Right atrium auricular region (tissue), 2 donors: ENCODE data around the gene CACNA1A. TPM values are rescaled to one million over a fixed set of nuclear protein-coding genes. Genes with fewer than 3 reads are reported as not detected.

Experiments
- DNase-seq: peaks from one replicate; pipeline ENCODE4 v3.0.0-alpha.2; 2019; ENCODE audit warnings: low spot score
- H3K27ac ChIP-seq, 2 donors: fragments of 200-600 bp; sonication (generic); 1 replicate in 1 of 2; 2 replicates in 1 of 2; pipeline ENCODE4 v1.5.1; 2016 to 2019
- H3K27me3 ChIP-seq, 2 donors: fragments of 200-600 bp; sonication (generic); one replicate each; pipeline versions ENCODE4 v1.5.1 to v1.6.0; 2017 to 2019
- H3K36me3 ChIP-seq: fragments of 200-600 bp; sonication (generic); one replicate; pipeline ENCODE4 v1.5.1; 2016
- H3K4me1 ChIP-seq, 2 donors: fragments of 200-600 bp; sonication (generic); one replicate each; pipeline versions ENCODE4 v1.5.1 to v1.6.0; 2017 to 2019
- H3K4me3 ChIP-seq, 2 donors: fragments of 200-600 bp; sonication (generic); 1 replicate in 1 of 2; 2 replicates in 1 of 2; pipeline ENCODE4 v1.5.1; 2017 to 2019; ENCODE audit warnings: mild to moderate bottlenecking in 1 of 2, moderate library complexity in 1 of 2
- H3K9me3 ChIP-seq, 2 donors: fragments of 200-600 bp; sonication (generic); one replicate each; pipeline ENCODE4 v1.5.1; 2019
- total RNA-seq, 2 donors: library from RNA; depleted of rRNA; stranded (reverse); fragments of >200 nt; gene quantifications; one replicate each; pipeline ENCODE4 v1.1.0, GENCODE V29; 2016
- TF ChIP-seq, protein P1 (sequence below), 2 donors: fragments of 200-600 bp; sonication (generic); IDR thresholded peaks; one replicate each; pipeline ENCODE4 v1.5.1; 2019; ENCODE audit warnings: antibody characterized with exemption in 2 of 2

Gene CACNA1A
- total RNA-seq, 2 donors from 2014 or later = 0.28 to 0.48 TPM

GRCh38 chr19:13225973-13226865 lies 280.1 kb downstream of the CACNA1A start:
- no peaks in the 10 kb centered on the region for H3K36me3 ChIP-seq
- H3K4me3 ChIP-seq = no peak overlapping the region
- H3K4me1 ChIP-seq = no peaks in the 10 kb centered on the region
- TF ChIP-seq, protein P1, sequence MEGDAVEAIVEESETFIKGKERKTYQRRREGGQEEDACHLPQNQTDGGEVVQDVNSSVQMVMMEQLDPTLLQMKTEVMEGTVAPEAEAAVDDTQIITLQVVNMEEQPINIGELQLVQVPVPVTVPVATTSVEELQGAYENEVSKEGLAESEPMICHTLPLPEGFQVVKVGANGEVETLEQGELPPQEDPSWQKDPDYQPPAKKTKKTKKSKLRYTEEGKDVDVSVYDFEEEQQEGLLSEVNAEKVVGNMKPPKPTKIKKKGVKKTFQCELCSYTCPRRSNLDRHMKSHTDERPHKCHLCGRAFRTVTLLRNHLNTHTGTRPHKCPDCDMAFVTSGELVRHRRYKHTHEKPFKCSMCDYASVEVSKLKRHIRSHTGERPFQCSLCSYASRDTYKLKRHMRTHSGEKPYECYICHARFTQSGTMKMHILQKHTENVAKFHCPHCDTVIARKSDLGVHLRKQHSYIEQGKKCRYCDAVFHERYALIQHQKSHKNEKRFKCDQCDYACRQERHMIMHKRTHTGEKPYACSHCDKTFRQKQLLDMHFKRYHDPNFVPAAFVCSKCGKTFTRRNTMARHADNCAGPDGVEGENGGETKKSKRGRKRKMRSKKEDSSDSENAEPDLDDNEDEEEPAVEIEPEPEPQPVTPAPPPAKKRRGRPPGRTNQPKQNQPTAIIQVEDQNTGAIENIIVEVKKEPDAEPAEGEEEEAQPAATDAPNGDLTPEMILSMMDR (IDR thresholded peaks at IDR 0.05) = no peak
- no peak for DNase-seq
- no peak overlapping the region for H3K27ac ChIP-seq
- H3K9me3 ChIP-seq = no peaks in the 10 kb centered on the region
- no peaks in the 10 kb centered on the region for H3K27me3 ChIP-seq

DNA sequence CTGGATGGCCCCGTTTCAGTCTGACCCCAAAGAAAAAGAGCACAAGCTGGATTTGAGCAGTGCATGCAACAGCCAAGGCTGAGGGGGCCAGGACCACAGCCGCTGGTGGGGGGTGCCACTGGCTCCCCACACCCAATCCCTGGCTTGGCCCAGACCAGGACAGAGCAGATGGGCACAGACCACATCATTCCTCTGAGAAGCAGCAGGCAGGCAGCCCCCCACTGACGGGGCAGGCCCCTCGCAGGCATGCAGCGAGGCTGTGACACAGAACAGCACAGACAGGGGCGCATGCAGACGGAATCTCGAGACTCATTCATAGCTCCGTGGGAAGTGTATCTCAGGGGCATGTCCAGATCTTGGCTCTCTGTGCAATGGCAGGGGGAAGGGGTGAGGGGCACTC lies 281.2 kb downstream of the CACNA1A start:
- H3K27me3 ChIP-seq = no peaks in the 10 kb centered on the region
- H3K4me3 ChIP-seq = no peak overlapping the region
- H3K4me1 ChIP-seq = no peaks in the 10 kb centered on the region
- peaks cover 0 to 7% of the 10 kb centered on the region in 2 donors for H3K9me3 ChIP-seq
- DNase-seq = no peak
- H3K27ac ChIP-seq = no peak overlapping the region
- no peaks in the 10 kb centered on the region for H3K36me3 ChIP-seq
- TF ChIP-seq, protein P1 (IDR thresholded peaks at IDR 0.05) = no peak

- H3K4me1 ChIP-seq = no peaks in the 10 kb centered on the region
- H3K27ac ChIP-seq = no peak overlapping the region
- no peak for DNase-seq
- H3K9me3 ChIP-seq = peaks cover 0 to 12% of the 10 kb centered on the region in 2 donors
- no peaks in the 10 kb centered on the region for H3K36me3 ChIP-seq
- H3K27me3 ChIP-seq = no peaks in the 10 kb centered on the region
- no peak overlapping the region for H3K4me3 ChIP-seq
- TF ChIP-seq, protein P1 (IDR thresholded peaks at IDR 0.05) = no peak
These were observed 285.4 kb downstream of the CACNA1A start for GRCh38 chr19:13220847-13221246.

DNA sequence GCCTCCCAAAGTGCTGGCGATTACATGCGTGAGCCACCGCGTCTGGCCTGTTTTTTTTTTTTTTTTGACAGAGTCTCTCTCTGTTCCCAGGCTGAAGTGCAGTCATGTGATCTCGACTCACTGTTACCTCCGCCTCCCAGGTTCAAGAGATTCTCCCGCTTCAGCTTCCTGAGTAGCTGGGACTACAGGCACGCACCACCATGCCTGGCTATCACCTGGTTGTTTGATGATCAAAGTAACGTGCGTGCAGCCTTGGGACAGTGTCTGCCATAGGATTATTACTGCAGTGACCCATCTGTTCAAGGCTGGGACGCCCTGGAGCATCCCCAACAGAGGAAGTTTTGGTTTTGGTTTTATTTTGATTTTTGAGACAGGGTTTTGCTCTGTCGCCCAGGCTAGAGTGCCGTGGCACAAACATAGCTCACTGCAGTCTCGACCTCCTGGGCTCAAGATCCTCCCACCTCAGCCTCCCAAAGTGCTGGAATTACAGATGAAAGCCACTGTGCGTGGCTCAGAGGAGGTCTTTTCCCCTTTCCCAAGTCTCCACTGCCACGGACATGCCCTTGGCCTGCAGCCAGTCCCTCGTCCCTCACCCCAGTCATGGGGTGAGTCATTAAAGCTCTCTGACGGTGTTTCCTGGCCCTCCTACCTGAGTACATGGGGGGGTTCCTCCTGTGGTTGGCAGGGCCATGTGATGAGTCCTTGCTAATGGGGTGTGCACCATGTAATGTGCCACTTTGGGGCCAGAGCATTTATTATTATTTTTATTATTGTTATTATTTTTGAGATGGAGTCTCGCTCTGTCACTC lies 290.5 kb downstream of the CACNA1A start:
- Histone ChIP-seq H3K27me3 (no peaks in the 10 kb centered on the region), H3K4me3 (no peak overlapping the region), H3K27ac (no peak overlapping the region), H3K4me1 (no peaks in the 10 kb centered on the region), H3K9me3 (peaks cover 0 to 11% of the 10 kb centered on the region in 2 donors), H3K36me3 (no peaks in the 10 kb centered on the region)
- no peak for DNase-seq
- TF ChIP-seq, protein P1 (IDR thresholded peaks at IDR 0.05) = no peak

DNA sequence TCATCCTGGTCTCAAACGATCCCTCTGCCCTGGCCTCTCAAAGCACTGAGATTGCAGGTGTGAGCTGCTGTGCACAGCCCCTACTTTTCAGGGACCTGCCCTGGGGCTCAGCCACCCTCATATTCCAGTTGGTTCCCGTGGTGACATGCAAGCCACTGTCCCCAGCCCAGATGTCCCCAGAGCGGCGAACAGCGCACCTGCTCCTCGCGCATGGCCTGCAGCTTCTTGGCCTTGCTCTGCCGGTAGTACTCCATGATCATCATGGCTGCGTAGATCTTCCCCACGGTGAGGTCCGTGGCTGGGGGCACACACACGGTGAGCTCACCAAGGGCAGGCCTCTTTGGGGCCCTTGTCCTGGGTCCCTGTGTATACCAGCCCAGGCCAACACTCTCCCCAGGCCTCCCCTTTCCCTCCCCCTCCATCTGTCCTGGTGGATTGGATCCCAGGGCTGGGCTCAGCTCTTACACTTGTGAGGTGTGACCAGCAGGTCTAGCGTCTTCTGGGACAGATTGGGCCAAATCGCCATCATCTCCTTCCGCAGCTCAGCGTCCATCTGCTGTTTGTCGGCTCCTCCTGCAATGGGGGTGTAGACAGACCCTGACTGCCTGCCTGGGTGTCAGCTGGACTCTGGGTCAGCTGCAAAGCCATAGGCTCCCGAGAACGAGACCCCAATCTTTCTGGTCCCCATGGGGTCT lies 292.1 kb downstream of the CACNA1A start:
- Histone ChIP-seq H3K9me3 (no peaks in the 10 kb centered on the region), H3K4me1 (no peaks in the 10 kb centered on the region), H3K27ac (no peak overlapping the region), H3K4me3 (no peak overlapping the region), H3K27me3 (no peaks in the 10 kb centered on the region), H3K36me3 (no peaks in the 10 kb centered on the region)
- TF ChIP-seq, protein P1 (IDR thresholded peaks at IDR 0.05) = no peak
- DNase-seq = no peak
